Neural crest cell (in vitro differentiated cells): ENCODE data around the gene GLG1. TPM values are rescaled to one million over a fixed set of nuclear protein-coding genes. Genes with fewer than 3 reads are reported as not detected.
"Not testable (repeated sequence)": the region's sequence is repeated elsewhere in the genome, so short reads cannot be mapped to it uniquely, and the experiment has no call there.

ENCODE experiments used
- DNase-seq: peaks from one replicate; pipeline ENCODE4 v3.0.0; 2021; ENCODE audit warnings: low read depth, mixed read lengths, low spot score
- H3K27ac Mint-ChIP-seq: one replicate; pipeline ENCODE4 v1.8.0; 2021; ENCODE audit warnings: mild to moderate bottlenecking, mixed read lengths; ENCODE audit not compliant: unreplicated experiment
- H3K27me3 Mint-ChIP-seq: 2 replicates; pipeline ENCODE4 v1.8.0; 2021; ENCODE audit warnings: low read depth, mild to moderate bottlenecking, mixed read lengths
- H3K36me3 Mint-ChIP-seq: 2 replicates; pipeline ENCODE4 v1.8.0; 2021; ENCODE audit warnings: low read depth, mild to moderate bottlenecking, mixed read lengths
- H3K4me1 Mint-ChIP-seq: 2 replicates; pipeline ENCODE4 v1.8.0; 2021; ENCODE audit warnings: mixed read lengths
- H3K4me3 Mint-ChIP-seq: one replicate; pipeline ENCODE4 v1.8.0; 2021; ENCODE audit warnings: mild to moderate bottlenecking, mixed read lengths
- H3K9me3 Mint-ChIP-seq: 2 replicates; pipeline ENCODE4 v1.8.0; 2021; ENCODE audit warnings: mixed read lengths
- CTCF ChIP-seq: fragments of 200-600 bp; sonication (generic); conservative IDR thresholded peaks from 2 replicates; pipeline ENCODE4 v1.5.0; 2021; ENCODE audit warnings: antibody characterized with exemption, mild to moderate bottlenecking
- total RNA-seq: library from RNA; stranded (reverse); gene quantifications from 2 replicates; pipeline ENCODE4 v1.2.1, GENCODE V29; 2021

The GLG1 gene
- total RNA-seq, 1 donor from 2014 or later: 117 TPM

- no peak for TF ChIP-seq CTCF
- Mint-ChIP-seq H3K9me3 (no peaks in the 10 kb centered on the region), H3K4me1 (no peaks in the 10 kb centered on the region), H3K27me3 (no peaks in the 10 kb centered on the region), H3K36me3 (peaks cover 14% of the 10 kb centered on the region), H3K27ac (no peak overlapping the region), H3K4me3 (no peak overlapping the region)
- no peak for DNase-seq
Measured at GRCh38 chr16:74439685-74440084, 167.2 kb downstream of the GLG1 start.

- Mint-ChIP-seq H3K36me3 (peaks cover 17% of the 10 kb centered on the region), H3K9me3 (no peaks in the 10 kb centered on the region), H3K4me1 (no peaks in the 10 kb centered on the region), H3K4me3 (no peak overlapping the region), H3K27me3 (no peaks in the 10 kb centered on the region), H3K27ac (no peak overlapping the region)
- no peak for TF ChIP-seq CTCF
- no peak for DNase-seq
Measured at GRCh38 chr16:74438492-74438979, 168.4 kb downstream of the GLG1 start.

GRCh38 chr16:74431516-74431915 lies 175.4 kb downstream of the GLG1 start:
- no peak for TF ChIP-seq CTCF
- no peak for DNase-seq
- peaks cover 7% of the 10 kb centered on the region for H3K36me3 Mint-ChIP-seq
- H3K4me3 Mint-ChIP-seq: no peak overlapping the region
- H3K4me1 Mint-ChIP-seq: no peaks in the 10 kb centered on the region
- H3K27me3 Mint-ChIP-seq: no peaks in the 10 kb centered on the region
- peak overlapping the region; percentile 83 for H3K27ac Mint-ChIP-seq
- no peaks in the 10 kb centered on the region for H3K9me3 Mint-ChIP-seq

GRCh38 chr16:74430036-74430712 lies 176.7 kb downstream of the GLG1 start:
- H3K27ac Mint-ChIP-seq: not testable (repeated sequence)
- peak; percentile 38 for DNase-seq

GRCh38 chr16:74428493-74428892 lies 178.4 kb downstream of the GLG1 start:
- DNase-seq, H3K4me1 Mint-ChIP-seq: not testable (repeated sequence)

More at GRCh38 chr16:74430036-74430712, 176.7 kb downstream of the GLG1 start:
- TF ChIP-seq CTCF: peak; percentile 79
- H3K27me3 Mint-ChIP-seq, H3K4me1 Mint-ChIP-seq, H3K4me3 Mint-ChIP-seq, H3K9me3 Mint-ChIP-seq, H3K36me3 Mint-ChIP-seq: not testable (repeated sequence)

GRCh38 chr16:74425751-74426150 lies 181.2 kb downstream of the GLG1 start:
- H3K27me3 Mint-ChIP-seq, H3K36me3 Mint-ChIP-seq, H3K9me3 Mint-ChIP-seq, H3K4me1 Mint-ChIP-seq, H3K27ac Mint-ChIP-seq, H3K4me3 Mint-ChIP-seq, DNase-seq: not testable (repeated sequence)

More at GRCh38 chr16:74428493-74428892, 178.4 kb downstream of the GLG1 start:
- H3K4me3 Mint-ChIP-seq, H3K36me3 Mint-ChIP-seq, H3K27ac Mint-ChIP-seq, H3K27me3 Mint-ChIP-seq, H3K9me3 Mint-ChIP-seq: not testable (repeated sequence)

- not testable (repeated sequence) for DNase-seq, H3K9me3 Mint-ChIP-seq, H3K4me3 Mint-ChIP-seq, H3K4me1 Mint-ChIP-seq, H3K36me3 Mint-ChIP-seq, H3K27ac Mint-ChIP-seq, H3K27me3 Mint-ChIP-seq
Measured at GRCh38 chr16:74423721-74424120, 183.2 kb downstream of the GLG1 start.

- not testable (repeated sequence) for H3K4me1 Mint-ChIP-seq, H3K4me3 Mint-ChIP-seq, DNase-seq, H3K27ac Mint-ChIP-seq, H3K27me3 Mint-ChIP-seq, H3K36me3 Mint-ChIP-seq, H3K9me3 Mint-ChIP-seq
Measured at GRCh38 chr16:74422086-74422485, 184.8 kb downstream of the GLG1 start.

- not testable (repeated sequence) for H3K36me3 Mint-ChIP-seq, DNase-seq, H3K27me3 Mint-ChIP-seq, H3K4me1 Mint-ChIP-seq, H3K9me3 Mint-ChIP-seq, H3K4me3 Mint-ChIP-seq, H3K27ac Mint-ChIP-seq
Measured at GRCh38 chr16:74421482-74421785, 185.5 kb downstream of the GLG1 start.
